Left lung (tissue), 10 donors: ENCODE measurements around the gene ZNFX1. TPM values are rescaled to one million over a fixed set of nuclear protein-coding genes. Genes with fewer than 3 reads are reported as not detected.

Experiments used
- ATAC-seq: fragments of 200-7000 bp; cut with Tn5 transposase; one replicate; pipeline ENCODE4 v1.9.1; 2020; ENCODE audit warnings: moderate library complexity
- DNase-seq, 4 donors: peaks; one replicate each; pipeline ENCODE4 v3.0.0-alpha.2; 2013 to 2020
- H3K27ac ChIP-seq, 2 donors: fragments of 200-600 bp; sonication (generic) in 1 of 2; one replicate each; pipeline versions ENCODE4 v1.5.0 to v1.8.0; 2020 to 2021
- H3K27me3 ChIP-seq, 2 donors: fragments of 200-600 bp; sonication (generic) in 1 of 2; one replicate each; pipeline versions ENCODE4 v1.5.0 to v1.8.0; 2020 to 2021
- H3K36me3 ChIP-seq, 2 donors: fragments of 200-600 bp; sonication (generic) in 1 of 2; one replicate each; pipeline versions ENCODE4 v1.5.0 to v1.8.0; 2020 to 2021
- H3K4me1 ChIP-seq, 2 donors: fragments of 200-600 bp; one replicate each; pipeline ENCODE4 v1.8.0; 2021
- H3K4me3 ChIP-seq, 2 donors: fragments of 200-600 bp; sonication (generic) in 1 of 2; one replicate each; pipeline versions ENCODE4 v1.5.0 to v1.8.0; 2020 to 2021; ENCODE audit warnings: mild to moderate bottlenecking in 1 of 2
- H3K9me3 ChIP-seq, 2 donors: fragments of 200-600 bp; sonication (generic) in 1 of 2; one replicate each; pipeline versions ENCODE4 v1.5.0 to v1.8.0; 2020 to 2021
- intact Hi-C, 2 donors: fragments of 100-400 bp; cut with DNase I; formaldehyde crosslinking; loops; one replicate each; pipeline versions ENCODE4 v1.11.2 to v1.14.2; 2022
- polyA plus RNA-seq, 6 donors: library from polyadenylated mRNA; unstranded; fragments of 120-200 nt; gene quantifications; one replicate each; pipeline ENCODE4 v1.2.1, GENCODE V29; 2013; ENCODE audit not compliant: insufficient read length in 6 of 6
- total RNA-seq, 2 donors: library from RNA; stranded (reverse); fragmentation: NEBNext Ultra II Directional; extraction: Animal tissue kit (Norgen Biotek cat#: 25700); gene quantifications; one replicate each; pipeline ENCODE4 v1.2.1, GENCODE V29; 2021
- TF ChIP-seq, protein P1 (sequence below), 2 donors: fragments of 200-600 bp; sonication (generic) in 1 of 2; IDR thresholded peaks; one replicate each; pipeline versions ENCODE4 v1.5.0 to v1.8.0; 2021; ENCODE audit warnings: antibody characterized with exemption in 2 of 2
- donor health status: DM: no; HTN: yes; CAD: no.
- donor health status: DM: no; HTN: no; CAD: no.

Gene ZNFX1
- total and polyA plus RNA-seq, 8 donors: 15.5 to 41.0 (median 16.6) TPM

DNA sequence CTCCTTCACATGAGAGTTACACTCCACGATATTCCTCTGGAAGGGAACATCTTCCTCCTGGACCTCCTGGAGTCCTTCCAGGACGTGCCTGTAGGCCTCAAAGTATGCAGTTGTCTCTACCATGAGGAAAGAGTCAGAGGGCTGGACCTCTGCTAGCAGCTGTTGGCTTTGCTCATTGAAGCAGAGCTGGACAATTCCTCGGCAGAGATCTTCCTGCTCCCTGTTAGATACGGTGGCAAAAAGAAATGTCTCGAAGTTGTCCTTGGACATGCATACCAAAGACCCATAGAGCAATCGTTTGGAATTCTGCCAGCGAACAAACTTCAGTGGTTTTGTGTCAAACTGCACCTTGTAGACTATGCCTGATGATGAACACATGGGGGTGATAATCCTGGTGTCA lies 7.7 kb downstream of the ZNFX1 start:
- no peaks in the 10 kb centered on the region for H3K27me3 ChIP-seq
- peak overlapping the region in 1 of 2 donors; percentile 38 for H3K27ac ChIP-seq
- H3K4me1 ChIP-seq: peaks cover 26 to 83% of the 10 kb centered on the region in 2 donors
- peaks cover 0 to 86% of the 10 kb centered on the region in 2 donors for H3K36me3 ChIP-seq
- intact Hi-C loops: no loop called here
- DNase-seq (no peak), ATAC-seq (no peak)
- H3K4me3 ChIP-seq: peak overlapping the region in 1 of 2 donors; percentile 12
- no peaks in the 10 kb centered on the region for H3K9me3 ChIP-seq
- TF ChIP-seq, protein P1, sequence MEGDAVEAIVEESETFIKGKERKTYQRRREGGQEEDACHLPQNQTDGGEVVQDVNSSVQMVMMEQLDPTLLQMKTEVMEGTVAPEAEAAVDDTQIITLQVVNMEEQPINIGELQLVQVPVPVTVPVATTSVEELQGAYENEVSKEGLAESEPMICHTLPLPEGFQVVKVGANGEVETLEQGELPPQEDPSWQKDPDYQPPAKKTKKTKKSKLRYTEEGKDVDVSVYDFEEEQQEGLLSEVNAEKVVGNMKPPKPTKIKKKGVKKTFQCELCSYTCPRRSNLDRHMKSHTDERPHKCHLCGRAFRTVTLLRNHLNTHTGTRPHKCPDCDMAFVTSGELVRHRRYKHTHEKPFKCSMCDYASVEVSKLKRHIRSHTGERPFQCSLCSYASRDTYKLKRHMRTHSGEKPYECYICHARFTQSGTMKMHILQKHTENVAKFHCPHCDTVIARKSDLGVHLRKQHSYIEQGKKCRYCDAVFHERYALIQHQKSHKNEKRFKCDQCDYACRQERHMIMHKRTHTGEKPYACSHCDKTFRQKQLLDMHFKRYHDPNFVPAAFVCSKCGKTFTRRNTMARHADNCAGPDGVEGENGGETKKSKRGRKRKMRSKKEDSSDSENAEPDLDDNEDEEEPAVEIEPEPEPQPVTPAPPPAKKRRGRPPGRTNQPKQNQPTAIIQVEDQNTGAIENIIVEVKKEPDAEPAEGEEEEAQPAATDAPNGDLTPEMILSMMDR (IDR thresholded peaks at IDR 0.05): no peak

GRCh38 chr20:49268600-49269365 lies 9.1 kb downstream of the ZNFX1 start:
- H3K27ac ChIP-seq: no peak overlapping the region
- no peak for ATAC-seq
- peaks cover 0 to 87% of the 10 kb centered on the region in 2 donors for H3K36me3 ChIP-seq
- H3K4me1 ChIP-seq: peaks cover 26 to 71% of the 10 kb centered on the region in 2 donors
- no peaks in the 10 kb centered on the region for H3K27me3 ChIP-seq
- no peak for DNase-seq
- peak overlapping the region in 1 of 2 donors; percentile 12 for H3K4me3 ChIP-seq
- intact Hi-C loops: no loop called here
- no peaks in the 10 kb centered on the region for H3K9me3 ChIP-seq
- TF ChIP-seq, protein P1 (IDR thresholded peaks at IDR 0.05): no peak

- DNase-seq (no peak), ATAC-seq (no peak)
- Histone ChIP-seq H3K27me3 (no peaks in the 10 kb centered on the region), H3K9me3 (no peaks in the 10 kb centered on the region), H3K4me3 (peak overlapping the region in 1 of 2 donors; percentile 12), H3K27ac (peak overlapping the region in 1 of 2 donors; percentile 31), H3K4me1 (peaks cover 23 to 57% of the 10 kb centered on the region in 2 donors), H3K36me3 (peaks cover 7 to 87% of the 10 kb centered on the region in 2 donors)
- TF ChIP-seq, protein P1 (IDR thresholded peaks at IDR 0.05): no peak
- intact Hi-C loops: no loop called here
These were observed 10.5 kb downstream of the ZNFX1 start for GRCh38 chr20:49267327-49267726.

GRCh38 chr20:49262444-49262843 lies 15.4 kb downstream of the ZNFX1 start:
- intact Hi-C loops: no loop called here

DNA sequence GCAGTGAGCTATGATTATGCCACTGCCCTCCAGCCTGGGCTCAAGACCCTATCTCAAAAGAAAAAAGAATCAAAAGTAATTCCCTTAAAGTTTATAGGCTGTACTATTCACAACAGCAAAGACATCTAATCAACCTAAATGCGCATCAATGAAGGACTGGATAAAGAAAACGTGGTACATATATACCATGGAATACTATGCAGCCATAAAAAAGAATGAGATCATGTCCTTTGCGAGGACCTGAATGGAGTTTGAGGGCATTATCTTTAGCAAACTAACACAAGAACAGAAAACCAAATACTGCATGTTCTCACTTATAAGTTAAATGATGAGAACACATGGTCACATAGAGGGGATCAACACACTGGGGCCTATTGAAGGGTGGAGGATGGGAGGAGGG lies 16.7 kb downstream of the ZNFX1 start:
- Histone ChIP-seq H3K9me3 (no peaks in the 10 kb centered on the region), H3K4me1 (peaks cover 5 to 8% of the 10 kb centered on the region in 2 donors), H3K36me3 (peaks cover 7 to 100% of the 10 kb centered on the region in 2 donors), H3K27me3 (no peaks in the 10 kb centered on the region), H3K27ac (no peak overlapping the region), H3K4me3 (no peak overlapping the region)
- TF ChIP-seq, protein P1 (IDR thresholded peaks at IDR 0.05): no peak
- intact Hi-C loops: no loop called here
- DNase-seq (no peak), ATAC-seq (no peak)

More at GRCh38 chr20:49262444-49262843, 15.4 kb downstream of the ZNFX1 start:
- no peak overlapping the region for H3K4me3 ChIP-seq
- ATAC-seq (no peak), DNase-seq (no peak)
- H3K4me1 ChIP-seq: peaks cover 15 to 20% of the 10 kb centered on the region in 2 donors
- no peaks in the 10 kb centered on the region for H3K27me3 ChIP-seq
- no peak overlapping the region for H3K27ac ChIP-seq
- TF ChIP-seq, protein P1 (IDR thresholded peaks at IDR 0.05): no peak
- H3K9me3 ChIP-seq: no peaks in the 10 kb centered on the region
- H3K36me3 ChIP-seq: peaks cover 7 to 94% of the 10 kb centered on the region in 2 donors
